GM18870 (cell line): ENCODE results near the gene CAAP1.
"Not testable (repeated sequence)": the region's sequence is repeated elsewhere in the genome, so short reads cannot be mapped to it uniquely, and the experiment has no call there.

Experiments
- ATAC-seq: cut with Tn5 transposase; IDR thresholded peaks from one replicate; pipeline ENCODE4 v1.9.1; 2021; ENCODE audit warnings: moderate library complexity; ENCODE audit not compliant: unreplicated experiment

The CAAP1 gene

GRCh38 chr9:26850995-26851394 lies 41.6 kb downstream of the CAAP1 start:
- ATAC-seq, result no peak

- no peak for ATAC-seq
These were observed 58.8 kb downstream of the CAAP1 start for GRCh38 chr9:26833792-26834191.

- ATAC-seq, result not testable (repeated sequence)
These were observed 64.1 kb downstream of the CAAP1 start for GRCh38 chr9:26828391-26828955.

GRCh38 chr9:26814799-26815198 lies 77.8 kb downstream of the CAAP1 start:
- ATAC-seq, result no peak

DNA sequence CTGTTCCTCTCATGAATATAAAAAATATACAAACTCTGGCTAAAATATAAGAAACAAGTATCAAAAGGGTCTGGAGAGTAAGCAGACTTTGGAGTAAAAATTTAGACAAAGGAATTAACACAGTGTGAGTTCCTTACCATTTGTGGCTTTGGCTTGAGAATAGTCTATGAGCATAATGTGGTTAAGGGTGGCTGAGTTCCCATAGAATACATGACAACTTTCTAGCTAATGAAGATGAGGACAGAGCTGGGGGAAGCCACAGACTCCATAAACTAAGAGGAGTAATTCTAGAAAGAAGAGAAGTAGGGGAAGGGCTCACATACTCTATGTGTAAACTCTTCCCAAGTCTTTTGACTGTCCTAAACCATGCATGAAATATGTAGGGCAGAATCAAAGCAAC lies 79.4 kb downstream of the CAAP1 start:
- no peak for ATAC-seq

DNA sequence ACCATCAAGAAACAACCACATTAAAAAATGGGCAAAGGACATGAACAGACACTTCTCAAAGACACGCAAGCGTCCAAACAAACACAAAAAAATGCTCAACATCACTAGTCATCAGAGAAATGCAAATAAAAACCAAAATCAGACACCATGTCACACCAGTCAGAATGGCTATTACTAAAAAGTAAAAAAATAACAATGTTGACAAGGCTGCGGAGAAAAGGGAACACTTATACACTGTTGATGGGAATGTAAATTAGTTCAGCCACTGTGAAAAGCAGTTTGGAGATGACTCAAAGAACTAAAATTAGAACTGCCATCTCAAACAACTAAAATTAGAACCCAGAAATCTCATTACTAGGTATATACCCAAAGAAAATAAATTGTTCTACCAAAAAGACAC lies 80.4 kb downstream of the CAAP1 start:
- ATAC-seq, result peak; percentile 72

DNA sequence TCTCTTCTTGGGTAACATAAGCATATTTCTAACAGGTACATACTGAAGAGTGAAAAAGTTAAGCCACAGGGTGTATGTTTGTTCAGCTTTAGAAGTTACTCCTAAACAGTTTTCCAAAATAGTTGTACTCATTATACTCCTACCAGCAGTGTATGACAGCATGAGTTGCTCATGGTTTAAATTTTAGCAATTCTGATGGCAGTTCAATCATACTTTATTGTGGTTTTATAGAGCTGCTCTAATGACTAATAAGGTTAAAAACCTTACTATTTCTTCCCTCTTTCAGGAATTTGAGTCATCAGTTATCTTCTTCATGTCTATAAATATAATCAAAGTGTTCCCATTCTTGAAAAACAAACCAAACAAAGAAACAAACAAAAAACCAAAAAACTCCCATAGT lies 81.5 kb downstream of the CAAP1 start:
- ATAC-seq, result no peak

GRCh38 chr9:26809795-26810194 lies 82.8 kb downstream of the CAAP1 start:
- no peak for ATAC-seq

DNA sequence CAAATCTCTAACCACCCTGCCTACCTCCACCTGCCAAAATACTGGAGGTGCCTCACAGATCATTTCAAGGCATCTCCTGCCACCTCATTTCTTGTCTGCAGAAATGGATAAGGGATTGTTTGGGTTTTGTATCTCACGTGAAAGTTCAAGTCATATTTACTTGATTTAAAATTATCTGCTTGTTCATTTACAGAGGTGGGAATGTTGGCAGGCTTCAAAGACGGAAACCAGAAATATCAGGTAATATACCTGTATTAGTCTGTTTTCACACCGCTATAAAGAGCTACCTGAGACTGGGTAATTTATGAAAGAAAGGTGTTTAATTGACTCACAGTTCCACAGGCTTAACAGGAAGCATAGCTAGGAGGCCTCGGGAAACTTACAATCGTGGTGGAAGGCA lies 85.4 kb downstream of the CAAP1 start:
- ATAC-seq, result no peak

GRCh38 chr9:26802921-26803320 lies 89.7 kb downstream of the CAAP1 start:
- ATAC-seq, result peak; percentile 52

- ATAC-seq, result no peak
These were observed 90.8 kb downstream of the CAAP1 start for GRCh38 chr9:26801772-26802171.

- peak; percentile 46 for ATAC-seq
These were observed 92.3 kb downstream of the CAAP1 start for GRCh38 chr9:26800322-26800721.

- no peak for ATAC-seq
These were observed 101.3 kb downstream of the CAAP1 start for GRCh38 chr9:26791274-26791673.
